GM21390 (cell line): ENCODE measurements around the gene MST1.

Experiments used
- ATAC-seq: cut with Tn5 transposase; IDR thresholded peaks from one replicate; pipeline ENCODE4 v1.9.1; 2021; ENCODE audit not compliant: unreplicated experiment

Gene MST1

DNA sequence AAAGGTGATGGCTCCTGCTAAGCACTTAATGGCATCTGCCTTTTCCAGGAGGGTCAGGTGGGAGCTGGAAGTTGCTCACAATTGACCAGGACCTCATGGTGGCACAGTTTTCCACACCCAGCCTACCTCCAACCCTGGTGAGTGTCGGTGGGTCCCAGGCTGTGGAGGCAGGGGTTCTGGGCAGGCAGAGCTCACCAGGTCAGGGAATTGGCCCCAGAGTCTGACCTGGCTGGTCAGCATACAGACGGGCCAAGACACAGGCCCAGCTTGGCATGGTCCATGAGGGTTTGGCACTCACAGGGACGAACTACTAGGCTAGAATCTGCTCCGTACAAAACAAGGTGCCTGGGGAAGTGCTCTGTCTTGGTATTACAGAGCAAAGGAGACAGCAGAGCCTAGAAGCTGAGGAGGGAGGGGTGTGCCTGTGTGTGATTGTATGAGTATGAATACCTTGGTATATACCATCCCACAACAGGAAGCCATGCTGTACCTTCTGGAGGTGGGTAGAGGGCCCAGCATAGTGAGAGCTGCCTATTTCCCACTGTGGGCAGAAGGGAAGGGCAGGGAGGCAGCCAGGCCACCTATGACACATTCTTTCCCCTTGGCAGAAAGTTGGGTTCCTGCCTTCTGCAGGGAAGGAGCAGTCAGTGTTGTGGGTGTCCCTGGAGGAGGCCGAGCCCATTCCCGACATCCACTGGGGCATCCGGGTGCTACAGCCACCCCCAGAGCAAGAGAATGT lies 8.6 kb downstream of the MST1 start:
- no peak for ATAC-seq

DNA sequence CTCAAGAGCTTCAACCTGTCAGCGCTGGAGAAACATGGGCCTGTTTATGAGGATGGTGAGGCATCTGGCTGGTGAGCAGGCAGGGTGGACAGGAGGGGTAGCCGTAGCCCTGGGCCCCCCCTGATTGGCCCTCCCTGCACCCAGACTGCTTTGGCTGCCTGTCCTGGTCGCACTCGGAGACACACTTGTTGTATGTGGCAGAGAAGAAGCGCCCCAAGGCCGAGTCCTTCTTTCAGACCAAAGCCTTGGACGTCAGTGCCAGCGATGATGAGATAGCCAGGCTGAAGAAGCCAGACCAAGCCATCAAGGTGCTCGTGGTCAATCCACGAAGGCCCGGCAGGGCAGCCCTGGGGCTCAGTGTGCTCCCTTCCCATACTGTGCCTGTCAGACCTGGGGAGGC lies 13.4 kb downstream of the MST1 start:
- ATAC-seq, result no peak

DNA sequence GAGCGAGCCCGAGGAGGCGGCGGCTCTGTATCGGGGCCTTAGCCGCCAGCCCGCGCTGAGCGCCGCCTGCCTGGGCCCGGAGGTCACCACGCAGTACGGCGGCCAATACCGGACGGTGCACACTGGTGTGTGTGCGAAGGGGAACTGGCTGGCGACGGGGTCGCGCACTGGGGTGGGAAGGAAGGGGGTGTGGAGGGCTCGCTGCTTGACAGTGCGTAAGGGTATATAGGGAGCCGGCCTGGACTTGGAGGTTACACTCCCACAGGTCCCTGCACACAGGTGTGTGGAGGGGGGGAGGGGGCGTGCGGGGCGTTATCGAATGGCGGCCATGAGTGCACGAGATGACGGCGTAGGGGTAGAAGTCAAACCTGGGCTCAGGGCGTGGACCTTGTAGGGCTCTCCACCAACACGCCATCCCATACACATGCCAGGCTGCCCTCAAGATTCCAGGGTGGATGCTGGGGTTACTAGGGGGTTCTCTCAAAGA lies 14.7 kb downstream of the MST1 start:
- peak; percentile 21 for ATAC-seq

DNA sequence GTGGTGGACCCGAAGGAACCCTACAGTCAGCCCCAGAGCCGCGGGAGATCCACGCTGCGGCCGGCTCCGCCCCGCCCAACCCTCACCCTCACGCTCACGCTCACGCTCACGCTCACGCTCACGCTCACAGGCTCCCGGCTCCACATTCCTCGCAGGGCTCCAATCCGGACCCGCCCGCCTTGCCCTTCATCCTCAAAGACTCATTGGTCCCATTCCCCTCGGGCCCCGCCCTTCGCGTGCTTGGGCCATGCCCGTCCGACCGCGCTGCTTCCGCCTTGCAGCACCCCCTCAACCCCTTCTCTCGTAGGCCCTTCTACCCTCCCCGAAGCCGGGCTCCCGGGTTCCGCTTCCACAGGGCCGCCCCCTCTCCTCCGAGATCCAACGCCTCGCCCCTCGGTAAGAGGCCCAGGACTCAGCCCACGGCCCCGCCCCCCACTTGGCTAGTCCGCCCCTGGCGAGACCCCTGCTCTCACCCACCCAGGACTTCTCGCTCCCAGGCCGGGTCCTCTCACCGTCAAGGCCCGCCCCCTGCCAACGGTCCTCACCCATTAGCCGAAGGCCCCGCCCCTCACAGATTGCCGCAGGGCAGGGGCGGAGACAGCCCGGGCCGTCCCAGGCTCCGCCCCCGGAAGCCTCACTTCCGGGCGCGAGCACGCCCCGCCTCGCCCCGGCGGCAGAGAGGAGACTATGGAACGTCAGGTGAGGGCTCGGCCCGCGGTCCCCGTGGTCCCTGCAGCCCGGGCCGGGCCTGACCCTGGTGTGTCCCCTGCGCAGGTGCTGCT lies 15.4 kb downstream of the MST1 start, which contains the start of gene APEH:
Gene APEH, plus strand, starts transcription at position 637 of the 782 bp plus-strand sequence. Its CDS starts 51 bp downstream, at position 688.
- ATAC-seq, result peak; percentile 73

DNA sequence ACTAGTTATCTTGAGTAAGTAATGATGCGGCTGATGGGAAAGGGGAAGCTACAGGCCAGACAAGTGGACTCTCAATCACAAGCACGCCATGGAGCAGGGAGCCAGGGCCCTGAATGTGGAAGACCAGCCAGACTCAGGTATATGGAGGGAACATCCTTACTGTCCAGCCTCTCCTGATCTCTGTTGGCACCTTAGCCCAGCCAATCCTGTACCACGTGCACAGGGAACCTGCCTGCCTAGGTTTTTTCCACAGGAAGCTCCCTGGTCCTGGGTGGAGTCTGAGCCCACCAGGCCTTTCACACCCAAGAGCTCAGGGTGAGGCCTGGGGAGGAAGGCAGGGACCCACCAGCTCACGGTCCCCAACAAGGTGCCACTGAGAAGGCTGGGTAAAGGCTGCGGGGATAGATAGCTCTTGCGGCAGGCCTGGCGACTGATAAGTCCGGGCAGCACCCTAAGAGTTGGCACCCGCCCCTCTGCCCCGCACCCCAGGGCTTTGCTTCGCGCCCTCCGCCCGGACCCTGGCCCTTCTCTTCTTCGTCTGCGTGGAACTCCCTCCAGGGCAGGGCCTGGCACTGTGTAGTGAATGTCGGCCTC lies 16.1 kb downstream of the MST1 start:
- ATAC-seq, result peak; percentile 5

DNA sequence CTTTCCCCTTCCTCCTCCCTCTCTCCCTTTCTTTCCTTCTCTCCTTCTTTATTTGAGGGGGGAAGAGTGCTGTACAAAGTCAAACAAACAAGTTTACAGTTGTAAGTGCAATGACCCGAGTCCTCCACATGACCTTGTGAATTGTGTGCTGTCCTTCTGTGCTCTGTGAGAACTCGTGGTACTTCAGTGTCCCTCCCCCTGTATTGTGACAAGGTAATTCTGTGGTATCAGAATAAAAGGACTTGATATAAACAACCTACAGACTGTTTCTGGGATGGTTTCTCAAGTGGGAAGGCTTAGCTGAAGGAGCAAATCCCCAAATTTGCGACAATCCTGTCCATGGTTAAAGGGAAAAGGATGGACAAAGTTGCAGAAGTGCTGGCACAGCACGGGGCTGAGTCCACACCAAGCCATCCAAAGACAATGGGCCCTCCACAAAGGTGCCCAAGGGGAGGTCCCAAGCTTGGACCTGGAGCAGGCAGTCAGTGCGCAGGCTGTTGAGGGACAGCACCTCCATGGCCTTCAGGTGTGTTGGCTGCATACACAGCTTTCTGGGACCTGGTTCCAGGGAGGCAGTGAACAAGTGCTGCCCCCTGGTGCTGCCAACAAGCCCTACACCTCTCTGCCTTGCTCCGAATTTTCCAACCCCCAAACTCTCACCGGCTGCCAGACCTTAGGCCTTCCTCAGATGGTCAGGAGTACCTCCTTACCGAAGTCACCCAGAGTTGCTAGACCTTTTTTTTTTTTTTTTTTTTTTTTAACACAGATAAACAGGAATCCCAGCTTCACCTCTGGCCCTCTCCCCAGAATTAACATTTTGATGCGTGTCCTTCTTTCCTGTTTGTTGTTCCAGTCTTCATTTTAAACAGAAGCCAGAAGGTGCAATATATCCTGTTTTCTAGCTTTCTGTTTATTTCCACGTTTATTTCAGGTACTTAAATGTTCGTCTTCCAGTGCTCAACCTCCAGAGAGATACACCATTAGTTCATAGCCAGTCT lies 17.7 kb downstream of the MST1 start:
- no peak for ATAC-seq

DNA sequence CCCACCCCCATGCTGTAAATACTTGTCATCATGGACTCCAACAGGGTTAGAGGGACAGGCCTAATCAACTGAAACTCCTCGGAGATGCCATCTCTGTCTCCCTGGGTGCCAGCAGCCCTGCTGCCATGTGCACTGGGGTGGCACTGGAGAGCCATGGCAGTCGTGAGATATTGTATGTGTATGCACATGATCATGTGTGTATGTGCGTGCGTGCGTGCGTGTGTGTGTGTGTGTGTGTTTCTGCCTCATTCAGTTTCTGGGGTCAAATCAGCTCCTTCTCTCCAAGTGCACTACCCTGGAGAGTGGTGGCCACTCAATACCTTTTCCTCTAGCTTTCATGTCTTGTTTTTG lies 18.4 kb downstream of the MST1 start:
- no peak for ATAC-seq

DNA sequence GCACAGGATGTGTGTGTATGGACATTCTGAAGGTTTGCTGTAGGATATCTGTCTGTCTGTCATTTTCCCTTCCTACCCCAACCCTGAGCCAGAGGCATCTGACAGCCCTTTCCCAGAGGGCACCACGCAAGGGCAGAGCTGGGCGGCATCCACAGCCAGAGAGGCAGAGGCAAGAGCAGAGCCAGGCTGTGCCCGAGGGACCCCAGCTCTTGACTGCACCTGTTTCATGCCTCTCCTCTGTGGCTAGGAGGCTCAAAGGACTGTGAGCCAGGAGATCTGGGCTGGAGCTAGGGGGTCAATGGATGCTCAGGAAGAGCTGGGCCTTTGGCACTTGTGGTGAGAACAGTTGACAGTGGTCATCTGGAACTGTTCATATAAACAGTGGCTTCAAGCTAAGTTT lies 19.9 kb downstream of the MST1 start:
- ATAC-seq, result no peak

DNA sequence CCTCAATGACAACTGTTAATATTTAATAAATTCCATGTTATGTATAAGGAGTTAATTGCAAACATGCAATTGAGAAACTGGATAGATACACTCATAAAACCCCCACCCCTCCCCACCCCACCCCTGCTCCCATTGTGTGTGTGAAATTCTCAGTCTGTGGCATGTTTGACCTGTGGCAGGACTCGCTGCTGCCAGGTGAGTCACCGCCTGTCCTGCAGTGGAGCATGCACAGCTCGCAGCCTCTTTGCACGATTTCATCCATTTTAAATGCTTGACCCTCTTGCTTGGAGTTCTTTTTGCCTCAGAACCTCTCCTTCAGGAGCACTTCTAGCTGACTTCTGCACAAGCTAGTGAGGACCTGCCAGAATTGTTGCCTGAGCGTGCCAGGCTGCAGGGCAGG lies 20.4 kb downstream of the MST1 start:
- no peak for ATAC-seq

DNA sequence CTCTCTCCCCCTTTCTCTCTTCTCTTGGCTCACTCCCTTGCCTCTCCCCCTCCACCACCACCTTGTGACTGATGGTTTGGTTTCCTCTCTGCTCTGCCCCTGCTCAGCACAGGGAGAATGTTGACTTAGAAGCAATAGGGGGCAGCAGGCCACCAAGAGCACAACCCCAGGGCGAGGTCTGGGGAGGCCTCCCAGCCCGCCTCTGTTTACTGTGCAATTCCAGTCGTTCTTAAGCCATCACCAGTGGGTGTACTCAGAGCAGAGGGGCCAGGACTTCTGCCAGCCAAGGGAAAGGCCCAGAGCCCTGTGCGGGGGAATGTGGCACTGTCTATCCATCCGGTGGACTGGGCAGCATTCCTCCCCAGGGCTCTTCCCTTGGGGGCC lies 20.9 kb downstream of the MST1 start:
- no peak for ATAC-seq

DNA sequence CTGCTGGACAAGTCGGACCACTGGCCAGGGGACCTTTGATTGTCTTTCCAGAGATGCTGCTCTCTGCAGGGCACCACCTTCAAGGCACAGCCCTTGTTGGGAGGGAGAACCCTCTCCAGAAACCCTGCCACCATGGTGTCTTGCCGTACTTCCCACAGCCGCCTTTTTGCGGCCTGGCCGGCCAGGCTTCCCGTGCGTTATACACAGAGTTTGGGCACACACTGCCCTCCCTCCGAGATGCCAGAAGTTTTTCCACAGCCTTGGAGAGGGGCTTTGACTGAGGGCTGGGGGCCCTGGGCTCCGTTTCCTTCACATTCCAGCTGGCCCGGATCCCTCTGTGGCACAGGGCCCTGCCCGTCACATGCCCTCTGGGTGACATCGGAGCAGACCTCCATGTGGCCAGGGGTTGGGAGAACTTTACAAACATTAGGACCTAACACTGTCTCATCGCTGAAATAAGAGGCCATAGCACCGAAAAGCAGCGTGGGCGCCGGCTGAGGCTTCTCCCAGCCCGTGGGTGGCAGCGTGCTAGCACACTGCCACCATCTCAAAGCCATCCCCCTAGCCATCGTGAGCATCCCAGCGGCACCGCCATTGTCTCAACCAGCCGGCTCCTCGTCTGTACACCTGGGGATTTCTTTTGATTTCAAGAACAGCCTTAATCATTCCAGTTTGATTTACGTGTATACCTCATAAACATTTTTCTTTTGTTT lies 21.4 kb downstream of the MST1 start:
- no peak for ATAC-seq

DNA sequence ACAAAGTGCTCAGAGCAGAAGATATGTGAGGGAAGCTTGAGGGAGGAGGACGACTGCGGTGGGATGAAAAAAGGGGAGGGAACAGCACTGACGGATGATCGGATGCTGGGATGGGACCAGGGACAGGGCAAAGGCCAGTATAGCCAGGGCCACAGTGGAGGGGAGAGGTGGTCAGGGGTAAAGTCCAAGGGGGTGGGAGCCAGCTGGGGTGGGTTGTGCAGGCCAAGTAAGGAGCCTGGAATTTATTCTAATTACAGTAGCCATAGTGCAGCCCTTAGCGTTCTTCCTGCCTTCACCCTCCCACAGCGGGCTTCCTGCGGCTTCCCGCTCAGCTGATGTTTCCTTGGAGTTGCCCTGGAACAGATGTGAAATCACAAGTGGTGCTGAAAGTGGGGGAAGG lies 22.7 kb downstream of the MST1 start:
- no peak for ATAC-seq

DNA sequence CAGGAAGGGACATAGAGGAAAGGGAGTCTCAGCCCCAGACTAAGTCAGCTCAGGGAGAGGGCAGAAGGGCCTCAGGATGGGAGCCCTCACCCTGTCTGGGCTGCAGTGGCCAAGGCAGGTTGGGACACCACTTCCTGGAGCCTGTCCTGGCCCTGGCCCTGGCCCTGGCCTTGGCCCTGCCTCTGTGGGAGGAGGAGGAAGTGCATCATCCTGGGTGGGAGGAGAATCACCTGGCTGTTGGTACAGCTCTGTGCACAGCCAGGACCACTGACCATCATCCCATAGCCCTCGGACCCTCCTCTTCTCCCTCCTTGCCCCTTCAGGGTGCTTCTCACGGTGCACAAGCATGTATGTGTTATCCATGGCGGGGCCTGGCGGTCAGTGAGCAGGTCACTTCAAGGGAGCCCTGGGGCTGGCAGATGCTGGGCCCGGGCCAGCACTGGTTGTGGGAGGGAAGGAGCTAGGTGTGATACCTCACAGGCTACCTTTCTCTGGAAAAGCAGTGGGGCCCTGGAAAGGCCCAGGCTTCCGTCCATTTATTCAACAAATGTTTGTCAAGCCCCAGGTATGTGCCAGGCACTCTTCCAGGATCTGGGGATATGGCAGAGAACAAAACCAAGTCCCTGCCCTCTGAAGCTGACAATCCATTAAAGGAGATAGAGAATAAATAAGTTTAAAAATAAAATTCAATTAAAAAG lies 23.3 kb downstream of the MST1 start:
- ATAC-seq, result no peak

DNA sequence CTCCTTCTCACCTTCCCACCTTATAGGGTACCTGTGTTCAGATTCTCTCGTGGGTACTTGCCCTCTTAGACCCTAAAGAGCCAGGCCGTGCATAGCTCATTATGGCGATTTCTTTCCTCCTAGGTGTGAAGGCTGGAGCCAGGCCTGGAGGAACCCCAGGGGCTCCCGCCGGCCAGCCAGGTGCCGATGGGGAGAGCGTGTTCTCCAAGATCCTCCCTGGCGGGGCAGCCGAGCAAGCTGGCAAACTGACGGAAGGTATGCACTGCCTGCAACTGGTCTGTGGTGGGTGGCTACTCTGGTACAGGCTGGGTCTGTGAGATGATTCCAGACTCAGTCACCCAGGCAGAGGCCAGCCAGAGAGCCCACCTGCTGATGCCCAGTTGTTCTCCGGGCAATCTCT lies 25.0 kb downstream of the MST1 start:
- ATAC-seq, result no peak

DNA sequence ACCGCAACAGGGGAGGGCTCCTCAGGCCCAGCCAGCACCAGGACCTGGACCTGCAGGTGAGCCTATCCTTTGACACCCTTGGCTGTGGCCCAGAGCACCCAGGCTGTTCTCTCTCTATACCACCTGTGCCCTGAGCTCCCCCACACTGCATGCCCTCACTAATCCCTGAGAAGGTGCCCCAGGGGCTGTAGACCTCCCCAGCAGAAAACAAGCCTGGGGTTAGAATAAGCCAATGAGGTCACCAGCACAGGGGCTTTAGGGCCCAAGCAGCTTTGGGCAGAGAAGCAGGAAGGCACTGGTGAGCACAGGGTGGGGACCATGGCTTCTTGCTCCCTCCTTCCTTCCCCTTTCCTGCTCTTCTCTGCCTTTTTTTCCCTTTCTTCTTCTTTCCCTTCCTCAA lies 25.4 kb downstream of the MST1 start:
- ATAC-seq, result no peak

DNA sequence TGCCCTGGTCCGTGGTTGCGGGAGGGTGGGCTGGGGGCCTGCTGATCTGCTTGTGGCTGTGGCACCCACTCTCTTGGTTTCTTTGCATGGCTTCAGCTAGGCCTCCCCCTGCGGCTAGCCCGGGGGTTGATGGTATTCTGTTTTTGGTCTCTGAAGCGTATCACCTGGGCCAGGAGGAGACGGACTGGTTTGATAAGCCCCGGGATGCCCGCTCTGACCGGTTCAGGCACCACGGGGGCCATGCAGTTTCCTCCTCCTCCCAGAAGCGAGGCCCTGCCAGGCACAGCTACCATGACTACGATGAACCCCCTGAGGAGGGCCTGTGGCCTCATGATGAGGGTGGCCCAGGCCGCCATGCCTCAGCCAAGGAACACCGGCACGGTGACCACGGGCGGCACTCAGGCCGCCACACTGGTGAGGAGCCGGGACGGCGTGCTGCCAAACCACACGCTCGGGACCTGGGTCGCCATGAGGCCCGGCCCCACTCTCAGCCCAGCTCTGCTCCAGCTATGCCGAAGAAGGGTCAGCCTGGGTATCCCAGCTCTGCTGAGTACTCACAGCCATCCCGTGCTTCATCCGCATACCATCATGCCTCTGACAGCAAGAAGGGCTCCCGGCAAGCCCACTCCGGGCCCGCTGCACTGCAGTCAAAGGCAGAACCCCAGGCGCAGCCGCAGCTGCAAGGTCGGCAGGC lies 26.4 kb downstream of the MST1 start:
- no peak for ATAC-seq

DNA sequence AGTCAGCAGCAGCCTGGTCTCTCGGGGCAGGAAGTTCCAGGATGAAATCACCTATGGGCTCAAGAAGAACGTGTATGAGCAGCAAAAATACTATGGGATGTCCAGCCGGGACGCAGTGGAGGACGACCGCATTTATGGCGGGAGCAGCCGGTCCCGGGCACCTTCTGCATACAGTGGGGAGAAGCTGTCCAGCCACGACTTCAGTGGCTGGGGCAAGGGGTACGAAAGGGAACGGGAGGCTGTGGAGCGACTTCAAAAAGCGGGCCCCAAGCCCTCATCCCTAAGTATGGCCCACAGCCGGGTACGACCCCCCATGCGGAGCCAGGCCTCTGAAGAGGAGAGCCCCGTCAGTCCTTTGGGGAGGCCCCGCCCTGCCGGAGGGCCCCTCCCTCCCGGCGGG lies 27.3 kb downstream of the MST1 start:
- no peak for ATAC-seq

DNA sequence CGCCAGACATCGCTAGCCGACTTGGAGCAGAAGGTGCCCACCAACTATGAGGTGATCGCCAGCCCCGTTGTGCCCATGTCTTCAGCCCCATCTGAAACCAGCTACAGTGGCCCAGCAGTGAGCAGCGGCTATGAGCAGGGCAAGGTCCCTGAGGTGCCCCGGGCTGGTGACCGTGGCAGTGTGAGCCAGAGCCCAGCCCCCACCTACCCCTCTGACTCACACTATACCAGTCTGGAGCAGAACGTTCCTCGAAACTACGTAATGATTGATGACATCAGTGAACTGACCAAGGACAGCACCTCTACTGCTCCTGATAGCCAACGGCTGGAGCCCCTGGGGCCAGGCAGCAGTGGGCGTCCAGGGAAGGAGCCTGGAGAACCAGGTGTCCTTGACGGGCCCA lies 28.0 kb downstream of the MST1 start:
- no peak for ATAC-seq

DNA sequence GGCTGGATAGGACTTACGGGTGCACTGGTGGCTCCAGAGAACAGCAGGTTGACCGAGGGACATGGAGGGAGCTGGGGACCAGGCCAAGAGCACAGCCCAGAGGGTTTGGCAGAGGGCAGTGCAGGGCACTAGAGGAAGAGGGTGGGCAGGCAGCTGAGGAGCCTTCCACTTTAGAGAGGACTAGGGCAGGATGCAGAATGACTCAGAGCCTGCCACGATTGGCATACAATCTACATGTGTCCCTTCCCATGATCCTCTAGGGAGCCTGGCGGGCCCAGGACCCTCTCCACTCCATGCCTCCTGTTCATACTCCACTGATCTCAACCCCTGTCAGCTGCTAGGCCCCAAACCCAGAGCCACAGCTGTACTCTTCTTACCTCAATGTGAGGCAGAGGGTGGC lies 29.5 kb downstream of the MST1 start:
- ATAC-seq, result no peak
